Posterior cingulate gyrus (tissue), 11 donors: ENCODE measurements around the gene CLEC2L.

Experiments
- DNase-seq, 10 donors: peaks; one replicate each; pipeline versions ENCODE4 v3.0.0 to v3.0.0-alpha.2; 2020 to 2021; ENCODE audit warnings: mixed read lengths in 3 of 10
- intact Hi-C: fragments of 100-400 bp; cut with DNase I; formaldehyde crosslinking; loops from one replicate; pipeline ENCODE4 v1.15.1; 2023

The CLEC2L gene

DNA sequence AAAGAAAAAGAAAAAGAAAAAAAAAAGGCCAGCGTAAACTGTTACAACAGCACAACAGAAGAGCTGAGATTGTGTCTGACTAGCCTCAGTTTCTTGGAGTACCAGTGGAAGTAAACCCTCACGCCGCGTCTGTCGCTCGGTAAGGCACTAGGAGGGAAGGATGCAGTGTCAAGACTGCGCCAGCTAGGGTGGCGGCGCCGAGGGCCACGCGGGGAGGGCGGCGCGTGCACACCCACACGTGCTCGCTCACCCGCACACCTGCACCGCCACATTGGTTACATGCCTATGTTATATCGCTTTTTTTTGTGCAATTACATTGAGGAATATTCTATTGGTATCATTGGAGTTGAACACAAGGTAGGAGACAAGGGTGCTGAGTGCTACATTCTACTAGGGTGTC lies 48.2 kb downstream of the CLEC2L start:
- no peak for DNase-seq
- intact Hi-C loops: no loop called here

DNA sequence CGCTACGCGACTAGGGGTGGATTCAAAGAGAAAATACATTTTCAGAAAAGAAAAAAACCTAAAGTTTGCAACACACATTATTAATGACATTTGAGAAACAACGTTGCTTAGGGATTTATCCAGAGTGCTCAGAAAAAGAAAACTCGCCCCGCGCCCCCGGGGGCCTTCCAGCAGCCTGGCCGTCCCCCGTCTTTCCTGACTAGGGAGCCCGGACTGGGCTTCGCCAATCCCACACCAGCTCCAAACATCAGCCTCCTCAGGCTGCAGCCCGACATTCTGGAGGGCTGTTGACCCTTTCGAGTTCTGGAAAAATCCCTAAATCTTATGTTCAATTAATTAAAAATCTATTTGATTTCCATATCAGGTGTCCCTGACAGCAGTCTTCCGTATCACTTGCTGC lies 48.6 kb downstream of the CLEC2L start:
- intact Hi-C loops: no loop called here

DNA sequence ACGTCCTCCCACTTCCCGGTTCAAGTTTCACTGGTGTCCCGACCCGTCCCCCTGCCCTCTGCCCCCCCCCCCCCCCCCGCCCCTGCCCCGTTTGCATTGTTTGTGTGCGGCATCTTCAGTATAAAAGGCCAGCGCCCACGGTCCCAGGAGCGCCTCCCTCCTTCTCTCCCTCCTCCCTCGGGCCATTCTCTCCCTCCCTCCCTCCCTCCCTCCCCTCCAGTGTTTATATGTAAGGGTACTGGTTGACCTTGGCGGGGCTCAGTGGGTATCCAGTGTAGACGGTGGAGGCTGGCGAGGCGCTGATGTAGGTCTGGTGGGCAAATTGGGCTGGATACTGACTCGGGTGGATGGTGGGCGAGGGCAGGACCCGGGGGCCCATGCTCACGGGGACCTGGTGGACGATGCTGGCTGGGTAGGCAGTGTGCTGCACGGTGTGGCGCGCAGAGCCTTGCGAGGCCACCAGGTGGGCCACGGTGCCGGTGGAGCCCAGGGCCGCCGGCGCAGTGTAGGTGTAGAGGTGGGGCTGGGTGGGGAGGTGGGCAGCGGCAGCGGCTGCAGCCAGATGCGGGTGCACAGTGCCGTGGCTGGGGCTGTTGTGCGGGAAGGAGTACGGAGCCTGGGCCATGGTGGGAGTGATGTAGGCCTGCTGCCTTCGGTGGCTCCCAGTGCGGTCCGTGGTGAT lies 49.4 kb downstream of the CLEC2L start:
- no peak for DNase-seq
- intact Hi-C loops: no loop called here

More for the DNA sequence above, 48.6 kb downstream of the CLEC2L start:
- no peak for DNase-seq

DNA sequence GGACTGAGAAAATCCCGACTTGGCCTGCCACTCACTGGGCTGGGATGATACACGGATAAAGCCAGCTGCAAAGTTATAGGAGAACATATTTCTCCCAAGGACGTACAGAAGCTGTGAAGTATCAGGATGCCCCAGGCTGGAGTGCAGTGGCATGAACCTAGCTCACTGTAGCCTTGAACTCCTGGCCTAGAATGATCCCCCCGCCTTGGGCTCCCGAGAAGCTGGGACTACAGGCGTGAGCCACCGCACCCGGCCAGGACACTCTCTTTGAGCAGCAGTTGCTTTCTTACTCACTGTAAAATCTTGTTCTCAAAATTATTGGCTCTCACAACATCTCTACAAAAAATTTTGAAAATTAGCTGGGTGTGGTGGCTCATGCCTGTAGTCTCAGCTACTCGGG lies 50.4 kb downstream of the CLEC2L start:
- DNase-seq: no peak
- intact Hi-C loops: no loop called here

DNA sequence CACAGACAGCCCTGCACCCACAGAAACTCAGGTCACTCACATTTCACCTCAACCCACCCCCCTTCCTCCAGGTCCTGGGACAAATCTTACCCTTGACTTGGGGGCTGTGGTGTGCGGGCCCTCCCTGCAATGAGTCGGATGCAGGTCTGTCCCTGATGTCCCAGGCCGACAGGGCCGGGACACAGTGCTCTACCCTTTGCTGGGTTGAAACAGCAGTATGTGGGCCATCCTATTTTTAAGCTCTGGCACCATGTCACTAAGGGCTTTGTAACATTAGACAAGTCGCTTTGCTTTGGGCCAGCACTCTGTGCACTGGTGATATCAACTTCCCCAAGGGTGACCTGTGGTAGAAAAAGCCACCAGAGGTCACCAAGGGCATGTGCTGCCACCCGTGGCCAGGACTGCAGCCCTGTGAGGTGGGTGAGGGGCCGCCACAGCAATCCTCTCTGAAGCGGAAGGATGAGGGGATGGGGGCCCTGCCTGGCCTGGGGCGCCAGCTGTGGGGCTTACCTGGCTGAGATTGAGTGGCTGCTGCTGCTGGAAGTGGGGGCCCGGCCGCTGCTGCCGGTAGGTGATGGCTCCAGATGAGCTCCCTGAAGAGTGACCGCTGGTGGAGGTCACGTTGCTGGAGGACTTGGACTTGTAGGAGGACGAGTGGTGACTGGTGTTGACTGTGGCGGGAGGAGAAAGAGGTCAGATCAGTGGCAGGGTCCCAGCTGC lies 51.3 kb downstream of the CLEC2L start:
- intact Hi-C loops: no loop called here
- peak in 1 of 10 donors; percentile 59 for DNase-seq

DNA sequence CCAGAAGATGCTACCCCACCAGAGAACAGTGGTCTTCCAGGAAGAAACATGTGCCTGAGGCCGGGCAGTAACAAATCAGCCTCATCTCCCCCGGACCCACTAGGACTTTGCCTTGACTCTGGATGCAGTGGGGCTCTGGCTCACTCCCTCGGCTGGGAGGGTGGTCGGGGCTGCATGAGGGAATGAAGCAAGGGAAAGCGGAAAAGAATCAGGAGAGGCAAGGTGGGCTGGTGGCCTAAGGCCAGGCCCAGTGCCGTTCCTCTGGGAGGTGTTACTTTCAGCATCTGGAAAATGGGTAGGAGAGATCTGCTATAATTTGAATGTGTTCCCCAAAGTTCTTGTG lies 51.8 kb downstream of the CLEC2L start:
- DNase-seq: no peak
- intact Hi-C loops: no loop called here

DNA sequence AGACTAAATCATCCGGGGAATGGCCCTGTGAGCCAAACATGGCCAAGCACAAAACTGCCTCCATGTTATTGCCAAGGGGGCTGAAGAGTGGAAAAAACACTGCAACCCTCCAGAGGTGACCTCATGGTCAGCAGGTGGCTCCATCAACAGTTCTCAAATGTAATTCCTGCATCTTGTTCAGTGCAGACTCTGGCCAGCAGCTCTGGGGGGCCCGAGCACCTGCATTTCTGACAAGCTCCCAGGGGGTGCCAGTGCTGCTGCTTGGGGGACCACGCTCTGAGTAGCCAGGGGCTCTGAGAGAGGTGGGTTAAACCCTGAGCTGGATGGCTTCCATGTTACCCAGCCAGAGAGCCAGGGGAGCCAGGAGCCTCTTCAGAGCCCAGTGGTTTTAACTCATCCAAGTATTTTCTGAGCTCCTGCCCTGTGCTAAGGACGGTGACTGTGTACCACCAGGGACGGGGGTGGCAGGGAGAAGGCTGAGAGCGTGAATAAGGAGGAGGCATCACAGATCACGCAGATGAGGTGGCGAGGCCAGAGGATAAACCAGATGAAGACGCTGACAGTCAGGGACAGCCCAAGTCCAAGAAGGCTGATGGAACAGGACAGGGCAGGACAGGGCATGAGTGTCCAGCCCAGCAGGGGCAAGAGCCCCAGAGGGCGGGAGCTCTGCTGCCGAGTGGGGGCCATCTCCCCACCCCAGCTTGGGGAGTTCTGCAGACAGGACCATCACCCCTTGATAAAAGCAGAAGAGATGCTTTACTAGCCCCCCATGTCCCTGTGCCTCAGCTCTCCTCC lies 52.9 kb downstream of the CLEC2L start:
- intact Hi-C loops: no loop called here
- no peak for DNase-seq

DNA sequence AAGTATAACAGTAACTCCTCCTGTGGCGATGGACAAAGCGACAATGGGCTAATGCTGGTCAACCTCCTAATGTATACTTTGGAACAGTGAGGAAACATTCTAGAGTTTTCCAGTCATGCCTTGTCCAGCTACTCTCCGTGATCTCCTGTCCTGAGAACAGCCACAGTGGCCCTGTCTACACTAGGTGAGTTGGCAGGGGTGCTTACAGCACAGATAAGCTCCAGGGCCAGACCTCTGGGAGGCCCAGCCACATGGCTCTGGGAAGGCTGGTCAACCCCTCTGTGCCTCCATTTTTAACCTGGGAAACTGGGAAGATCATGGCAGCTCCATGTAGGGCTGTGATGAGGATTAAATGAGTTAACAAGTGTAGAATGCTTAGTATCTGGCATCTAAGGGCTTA lies 57.0 kb downstream of the CLEC2L start:
- no peak for DNase-seq
- intact Hi-C loops: loop anchor here (10.0 kb wide), 1 partner anchor 136 kb away; no protein-coding TSS in a partner anchor

DNA sequence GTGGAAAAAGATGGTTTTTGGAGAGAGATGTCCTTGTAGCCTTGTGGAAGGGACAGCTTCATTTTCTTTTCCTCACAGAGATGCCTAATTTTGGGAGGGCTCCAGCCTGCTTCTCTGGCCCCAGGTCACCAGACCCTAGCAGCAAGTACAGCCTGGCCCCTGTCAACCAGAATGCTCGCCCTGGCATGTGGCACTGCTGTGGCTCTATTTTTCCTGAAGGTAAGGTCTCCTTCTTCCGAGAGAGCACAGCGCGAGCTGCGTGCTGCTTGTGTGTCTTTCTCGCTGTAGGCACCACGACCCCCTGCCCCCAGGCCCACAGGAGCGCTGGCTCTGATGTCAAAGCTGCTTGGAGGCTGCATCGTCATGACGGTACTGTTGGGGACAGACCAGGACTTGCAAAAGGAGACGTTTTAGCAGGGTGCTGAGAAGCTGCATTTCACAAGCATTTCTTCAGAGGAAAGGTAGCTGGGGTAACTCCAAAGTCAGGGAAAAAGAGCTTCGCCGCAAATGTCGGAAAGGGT lies 58.7 kb downstream of the CLEC2L start:
- DNase-seq: no peak
- intact Hi-C loops: loop anchor here (10.0 kb wide), 1 partner anchor 137 kb away; no protein-coding TSS in a partner anchor

DNA sequence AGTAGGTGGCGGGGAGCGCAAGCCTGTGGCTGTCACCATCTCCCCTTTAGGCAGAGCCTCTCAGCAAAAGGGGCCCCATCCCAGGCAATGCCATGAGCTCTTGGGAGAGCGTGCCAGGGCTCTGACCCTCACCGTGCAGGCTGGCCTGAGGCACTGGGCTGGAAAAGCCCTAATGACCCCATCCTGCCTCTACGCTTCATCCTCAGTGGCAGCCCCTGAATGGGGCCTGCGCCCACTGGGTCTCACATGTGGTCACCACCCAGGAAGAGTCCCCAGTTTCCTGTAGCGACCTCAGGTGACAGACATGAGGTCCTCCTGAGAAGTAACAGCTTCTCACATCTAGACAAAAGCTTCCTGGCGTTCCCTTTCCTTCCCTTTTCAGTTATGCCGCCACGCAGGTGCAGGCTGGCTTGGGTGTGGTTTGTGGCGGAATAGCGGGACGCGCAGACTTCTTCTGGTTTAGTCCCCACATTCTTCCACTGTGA lies 59.2 kb downstream of the CLEC2L start:
- no peak for DNase-seq
- intact Hi-C loops: loop anchor here (10.0 kb wide), 1 partner anchor 138 kb away; no protein-coding TSS in a partner anchor

DNA sequence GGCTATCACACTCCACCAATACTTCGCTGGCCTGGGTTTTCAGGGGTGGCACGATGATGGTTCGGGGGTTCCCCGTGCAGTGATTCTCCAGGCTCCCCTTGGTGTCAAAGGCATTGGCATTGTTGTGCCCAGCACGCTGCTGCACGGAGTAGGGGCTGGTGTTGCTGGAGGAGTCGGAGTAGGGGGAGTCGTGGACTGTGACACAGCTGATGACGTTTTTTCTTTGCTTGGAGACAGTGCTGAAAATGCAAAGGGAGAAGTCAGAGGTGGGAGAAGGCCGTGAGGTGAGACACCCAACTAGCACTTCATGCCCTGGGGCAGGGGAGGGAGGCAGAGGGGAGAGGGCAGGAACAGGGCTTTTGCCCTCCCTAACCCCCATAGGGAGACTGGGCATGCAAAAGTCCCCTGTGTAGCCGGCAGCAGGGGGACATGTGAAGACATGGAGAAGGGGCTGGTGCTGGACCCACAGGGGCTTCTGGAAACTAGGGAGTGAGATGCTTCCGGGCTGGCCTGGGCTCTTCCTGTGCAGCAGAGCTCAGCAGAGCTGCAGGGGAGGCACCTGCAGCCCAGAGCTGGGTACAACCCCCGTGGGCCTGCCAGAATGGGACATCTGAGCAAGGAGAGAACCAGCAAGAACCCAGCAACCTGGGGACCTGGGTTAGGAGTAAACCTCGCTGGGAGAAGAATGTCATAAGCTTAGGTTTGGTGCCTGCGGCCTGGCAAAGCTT lies 60.5 kb downstream of the CLEC2L start:
- peak in 1 of 10 donors; percentile 32 for DNase-seq
- intact Hi-C loops: loop anchor here (10.0 kb wide), 1 partner anchor 139 kb away; no protein-coding TSS in a partner anchor

DNA sequence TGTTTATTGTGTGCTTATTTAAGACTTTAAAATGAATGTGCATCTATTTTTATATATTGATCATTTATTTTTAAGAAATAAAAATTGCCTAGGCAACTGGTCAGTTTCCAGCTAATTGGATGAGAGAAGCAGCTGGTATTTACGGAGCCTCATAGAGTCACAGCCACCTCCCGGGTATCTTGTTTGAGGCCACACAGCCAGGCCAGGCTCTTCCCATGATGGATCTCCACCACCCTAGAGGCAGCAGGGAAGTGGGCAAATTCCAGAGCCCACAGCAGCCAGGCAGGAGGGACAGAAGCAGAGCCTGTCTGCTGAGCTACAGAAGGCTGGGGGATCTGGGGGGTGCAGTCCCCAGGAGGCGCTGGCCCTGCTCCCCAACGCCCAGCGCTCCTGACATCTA lies 61.6 kb downstream of the CLEC2L start:
- intact Hi-C loops: loop anchor here (10.0 kb wide), 1 partner anchor 140 kb away; no protein-coding TSS in a partner anchor
- DNase-seq: no peak

DNA sequence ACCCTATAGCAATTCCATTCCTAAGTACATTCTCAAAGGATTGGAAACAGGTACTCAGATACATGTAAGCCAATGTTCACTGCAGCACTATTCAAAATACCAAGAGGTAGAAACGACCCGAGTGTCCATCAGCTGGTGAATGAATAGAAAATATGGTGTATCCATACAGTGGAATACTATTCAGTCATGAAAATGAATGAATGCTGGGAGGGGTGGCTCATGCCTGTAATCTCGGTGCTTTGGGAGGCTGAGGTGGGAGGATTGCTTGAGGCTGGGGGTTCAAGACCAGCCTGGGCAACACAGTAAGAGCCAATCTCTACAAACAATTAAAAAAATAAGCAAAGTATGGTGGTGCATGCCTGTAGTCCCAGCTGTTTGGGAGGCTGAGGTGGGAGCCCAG lies 62.8 kb downstream of the CLEC2L start:
- intact Hi-C loops: loop anchor here (10.0 kb wide), 1 partner anchor 141 kb away; no protein-coding TSS in a partner anchor
- DNase-seq: no peak

DNA sequence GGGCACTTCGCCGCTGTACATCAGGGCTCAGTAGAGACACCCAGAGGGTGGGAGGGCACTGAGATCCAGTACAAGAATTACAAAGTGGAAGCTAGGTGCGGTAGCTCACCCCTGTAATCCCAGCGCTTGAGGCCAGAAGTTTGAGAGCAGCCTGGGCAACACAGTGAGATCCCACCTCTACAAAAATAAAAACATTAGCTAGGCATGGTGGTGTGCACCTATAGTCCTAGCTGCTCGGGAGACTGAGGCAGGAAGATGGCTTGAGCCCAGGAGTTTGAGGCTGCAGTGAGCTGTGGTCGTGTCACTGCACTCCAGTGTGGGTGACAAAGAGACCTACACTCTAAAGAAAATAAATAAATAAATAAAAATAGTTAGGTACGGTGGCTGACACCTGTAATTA lies 64.0 kb downstream of the CLEC2L start:
- no peak for DNase-seq
- intact Hi-C loops: loop anchor here (10.0 kb wide), 1 partner anchor 143 kb away; no protein-coding TSS in a partner anchor

DNA sequence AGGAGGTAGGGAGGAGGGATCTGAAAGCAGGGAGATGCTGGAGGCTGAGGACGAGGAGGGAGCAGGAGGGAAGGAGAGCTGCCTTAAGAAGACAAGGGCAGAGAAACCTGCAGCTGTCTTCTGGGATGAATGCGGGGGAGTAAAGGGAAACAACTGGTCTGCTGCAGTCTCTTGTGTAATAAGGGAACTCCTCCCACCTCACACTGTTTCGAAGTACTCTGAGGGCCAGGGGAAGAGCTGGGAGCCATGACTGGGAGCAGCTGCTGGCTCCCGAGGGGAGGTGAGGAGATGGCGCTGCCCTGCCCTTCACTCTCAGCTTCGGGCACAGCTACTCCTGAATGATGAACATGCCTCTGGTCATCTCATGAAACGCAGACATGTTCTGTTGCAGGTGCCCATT lies 65.1 kb downstream of the CLEC2L start:
- intact Hi-C loops: loop anchor here (10.0 kb wide), 1 partner anchor 144 kb away; no protein-coding TSS in a partner anchor
- peak in 1 of 10 donors; percentile 20 for DNase-seq

DNA sequence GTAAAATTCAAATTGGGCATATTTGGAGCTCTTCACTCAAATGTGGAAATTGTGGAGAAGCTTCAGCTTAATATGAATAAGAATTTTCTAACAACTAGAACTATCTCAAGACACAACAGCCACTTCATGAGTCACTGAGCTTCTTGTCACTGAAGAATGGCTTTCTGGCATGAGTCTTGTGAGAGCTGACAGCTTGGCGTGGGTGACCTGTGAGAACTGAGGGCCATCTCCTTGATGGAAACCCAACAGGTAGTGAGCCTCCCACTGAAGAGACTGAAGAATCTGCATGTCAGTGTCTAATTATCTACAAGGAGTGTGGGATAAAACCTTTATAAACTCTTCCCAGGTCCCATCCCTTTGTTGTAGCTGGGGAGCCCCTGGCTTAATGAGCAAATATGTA lies 66.0 kb downstream of the CLEC2L start:
- DNase-seq: peak in 6 of 10 donors; percentile 25 to 89 (median 50)
- intact Hi-C loops: loop anchor here (10.0 kb wide), 1 partner anchor 145 kb away; no protein-coding TSS in a partner anchor

DNA sequence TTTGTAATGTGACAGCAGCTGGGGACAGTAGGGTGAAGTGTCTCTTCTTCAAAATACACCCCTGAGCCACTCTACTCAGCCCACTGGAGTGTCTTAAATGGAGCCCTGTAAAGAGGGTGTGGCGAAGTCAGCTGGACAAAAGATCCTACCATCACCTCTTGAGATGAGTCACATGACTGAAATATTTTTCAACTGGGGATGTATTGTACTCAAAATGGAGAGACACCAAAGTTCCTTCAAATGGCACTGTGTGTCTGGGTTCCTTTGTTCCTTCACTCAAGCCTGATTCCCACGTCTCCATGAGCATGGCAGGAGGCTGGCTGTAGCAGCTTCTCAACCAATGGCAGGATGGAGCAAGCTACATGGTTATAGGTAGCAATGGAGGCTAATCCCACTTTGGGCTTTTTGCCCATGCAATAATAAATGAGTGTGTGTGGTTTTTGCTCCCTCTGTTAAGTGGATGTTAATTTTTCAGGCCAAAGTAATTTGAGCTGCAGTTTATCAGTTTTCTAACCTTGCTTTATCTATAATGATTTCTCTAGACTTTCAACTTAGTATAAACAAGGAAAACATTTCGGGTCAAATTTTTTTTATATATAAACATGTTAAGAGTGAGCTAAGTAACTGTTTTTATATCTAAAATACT lies 68.2 kb downstream of the CLEC2L start:
- intact Hi-C loops: no loop called here
- DNase-seq: no peak

DNA sequence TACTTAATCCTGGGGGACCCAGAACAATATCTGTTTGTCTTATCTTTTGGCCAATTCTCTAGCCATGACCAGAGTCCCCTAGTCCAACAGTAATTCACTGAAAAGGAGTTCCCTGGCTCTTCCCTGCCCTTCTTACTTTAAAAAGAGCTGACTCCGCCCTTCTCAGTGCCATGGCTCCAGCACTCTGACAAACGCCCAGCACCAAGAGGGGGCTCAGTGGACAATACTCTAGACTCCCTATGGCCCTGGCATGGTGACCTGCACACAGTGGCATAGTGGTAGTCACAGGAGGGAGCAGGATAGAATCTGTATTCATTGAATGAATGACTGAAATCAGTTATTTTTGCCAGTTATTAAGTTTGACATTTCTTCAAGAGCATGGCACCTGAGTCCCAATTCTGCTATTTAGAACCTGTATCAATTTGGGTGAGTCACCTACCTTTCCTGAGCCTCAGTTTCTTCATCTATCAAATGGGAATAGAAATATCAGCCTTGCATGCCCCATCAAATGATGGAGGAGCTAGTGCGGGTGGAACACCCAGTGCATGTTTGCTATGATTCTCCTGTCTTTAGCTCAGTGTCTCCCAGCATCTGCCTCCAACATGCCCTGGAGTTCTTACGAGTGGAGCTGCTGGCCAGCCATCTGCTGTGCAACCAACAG lies 69.4 kb downstream of the CLEC2L start:
- DNase-seq: no peak
- intact Hi-C loops: no loop called here

DNA sequence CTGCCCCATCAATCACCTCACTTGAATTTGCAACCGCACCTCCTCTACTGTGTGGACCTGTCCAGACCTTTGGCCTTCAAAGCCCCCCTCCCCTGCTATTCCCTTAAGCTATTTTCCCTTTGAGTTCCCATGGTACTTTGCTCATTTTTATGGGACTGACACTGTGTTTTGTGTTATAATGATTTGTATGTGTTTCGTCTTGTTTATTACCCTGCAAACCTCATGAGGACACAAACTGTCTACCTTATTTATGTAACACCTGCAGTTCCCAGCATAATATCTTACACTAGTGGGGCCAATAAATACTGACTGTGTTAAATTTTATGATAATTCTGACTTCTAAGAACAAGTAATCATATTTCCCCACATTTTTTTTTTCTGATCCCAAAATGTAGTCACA lies 70.6 kb downstream of the CLEC2L start:
- intact Hi-C loops: no loop called here
- DNase-seq: no peak
